ENCODE data around the gene TTLL11.

TTLL11 gene

DNA sequence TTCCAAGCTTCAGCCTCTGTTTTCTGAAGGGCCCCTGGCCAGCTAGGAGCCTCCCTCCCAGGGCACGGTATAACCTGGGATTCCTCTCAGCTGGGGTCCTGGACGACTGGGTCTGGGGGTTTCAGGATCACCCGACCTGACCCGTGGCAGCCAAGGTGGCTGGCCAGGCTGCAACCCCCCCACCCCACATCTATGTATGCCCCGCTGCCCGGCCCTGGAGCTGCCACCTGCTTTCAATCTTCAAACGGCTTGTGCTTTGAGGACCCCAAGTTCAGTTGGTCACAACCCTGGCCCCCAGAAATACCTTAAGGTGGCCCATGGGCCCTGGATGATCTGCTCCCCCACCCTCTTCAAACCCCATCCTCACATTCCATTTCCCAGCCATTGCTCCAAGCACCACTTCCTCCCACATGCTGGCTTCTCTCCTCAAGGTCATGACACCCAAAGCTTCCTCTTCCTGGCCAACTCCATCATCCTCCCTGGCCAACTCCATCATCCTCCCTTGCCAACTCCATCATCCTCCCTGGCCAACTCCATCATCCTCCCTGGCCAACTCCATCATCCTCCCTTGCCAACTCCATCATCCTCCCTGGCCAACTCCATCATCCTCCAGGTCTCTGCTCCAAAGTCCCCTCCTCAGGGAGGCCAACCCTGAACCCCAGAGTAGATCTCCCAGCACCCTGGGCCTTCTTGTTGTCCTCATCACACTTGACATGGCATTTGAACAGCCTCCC lies 17.2 kb upstream of the TTLL11 start:
- TF ChIP-seq, protein P1, sequence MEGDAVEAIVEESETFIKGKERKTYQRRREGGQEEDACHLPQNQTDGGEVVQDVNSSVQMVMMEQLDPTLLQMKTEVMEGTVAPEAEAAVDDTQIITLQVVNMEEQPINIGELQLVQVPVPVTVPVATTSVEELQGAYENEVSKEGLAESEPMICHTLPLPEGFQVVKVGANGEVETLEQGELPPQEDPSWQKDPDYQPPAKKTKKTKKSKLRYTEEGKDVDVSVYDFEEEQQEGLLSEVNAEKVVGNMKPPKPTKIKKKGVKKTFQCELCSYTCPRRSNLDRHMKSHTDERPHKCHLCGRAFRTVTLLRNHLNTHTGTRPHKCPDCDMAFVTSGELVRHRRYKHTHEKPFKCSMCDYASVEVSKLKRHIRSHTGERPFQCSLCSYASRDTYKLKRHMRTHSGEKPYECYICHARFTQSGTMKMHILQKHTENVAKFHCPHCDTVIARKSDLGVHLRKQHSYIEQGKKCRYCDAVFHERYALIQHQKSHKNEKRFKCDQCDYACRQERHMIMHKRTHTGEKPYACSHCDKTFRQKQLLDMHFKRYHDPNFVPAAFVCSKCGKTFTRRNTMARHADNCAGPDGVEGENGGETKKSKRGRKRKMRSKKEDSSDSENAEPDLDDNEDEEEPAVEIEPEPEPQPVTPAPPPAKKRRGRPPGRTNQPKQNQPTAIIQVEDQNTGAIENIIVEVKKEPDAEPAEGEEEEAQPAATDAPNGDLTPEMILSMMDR (conservative IDR thresholded peaks at IDR 0.05; ENCODE audit: low read length): no peak
- no peak for TF ChIP-seq EZH2phosphoT487 (IDR thresholded peaks at IDR 0.05; ENCODE audit: borderline replicate concordance)
- Histone ChIP-seq H3K36me3 (ENCODE audit: insufficient read depth, low read length) (no peaks in the 10 kb centered on the region), H3K9me2 (replicated peaks; ENCODE audit: low read depth, low read length) (no peaks in the 10 kb centered on the region), H3K4me3 (ENCODE audit: low read length, poor library complexity, severe bottlenecking) (no peak overlapping the region), H3K4me2 (ENCODE audit: low read depth, low read length, poor library complexity, severe bottlenecking) (no peak overlapping the region), H3K4me1 (ENCODE audit: insufficient read depth, low read length, poor library complexity, severe bottlenecking) (no peaks in the 10 kb centered on the region), H4K20me1 (ENCODE audit: insufficient read depth, low read length, poor library complexity, severe bottlenecking) (no peaks in the 10 kb centered on the region), H3K9ac (ENCODE audit: low read depth, low read length, poor library complexity, severe bottlenecking) (no peak overlapping the region), H3F3A (ENCODE audit: low read depth) (no peaks in the 10 kb centered on the region), H3K79me2 (ENCODE audit: insufficient read depth, low read length) (no peaks in the 10 kb centered on the region), H3K9me3 (ENCODE audit: insufficient read depth, low read depth, low read length) (no peaks in the 10 kb centered on the region), H2AFZ (ENCODE audit: low read length) (no peak overlapping the region), H3K27me3 (ENCODE audit: insufficient read depth, low read length, poor library complexity, severe bottlenecking) (no peaks in the 10 kb centered on the region)

DNA sequence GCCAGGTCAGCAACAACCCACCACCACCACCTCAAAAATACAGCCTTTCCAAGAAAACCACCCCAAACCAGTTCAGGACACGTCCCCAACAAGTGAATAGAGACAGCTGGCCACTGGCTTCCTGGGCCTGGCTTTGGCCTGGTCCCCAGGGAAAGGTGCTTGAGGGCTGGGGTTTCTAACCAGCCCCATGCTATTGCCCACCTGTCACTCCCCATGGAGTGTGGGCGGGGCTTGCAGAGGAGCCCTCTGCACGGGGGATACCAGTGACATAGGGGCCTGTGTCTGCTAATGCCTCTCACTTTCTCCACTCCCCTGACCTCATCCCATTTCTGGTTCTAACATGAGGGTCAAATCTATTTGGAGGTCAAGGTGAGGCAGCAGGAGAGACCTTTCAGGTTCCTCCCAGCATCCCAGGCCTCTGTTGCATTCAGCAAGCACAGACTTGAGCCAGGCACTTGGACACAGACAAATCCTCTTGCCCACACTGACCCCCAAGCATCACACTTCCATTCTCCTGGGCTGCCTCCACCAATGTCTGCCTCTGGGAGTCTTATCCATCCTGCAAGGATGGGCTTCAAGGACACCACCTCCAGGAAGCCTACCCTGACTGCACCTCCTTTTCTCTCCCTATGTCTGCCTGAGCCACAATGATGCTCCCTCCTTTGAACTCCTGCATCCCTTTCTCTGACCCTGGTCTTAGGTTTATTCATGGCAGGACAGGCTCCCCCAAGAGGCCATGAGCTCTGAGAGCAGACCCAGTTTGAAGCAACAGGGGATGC lies 16.1 kb upstream of the TTLL11 start:
- Histone ChIP-seq H3K36me3 (ENCODE audit: insufficient read depth, low read length) (no peaks in the 10 kb centered on the region), H3K9me3 (ENCODE audit: insufficient read depth, low read depth, low read length) (peaks cover 1% of the 10 kb centered on the region; the same call in 1 of the 2 replicates), H2AFZ (ENCODE audit: low read length) (no peak overlapping the region), H3K9me2 (replicated peaks; ENCODE audit: low read depth, low read length) (no peaks in the 10 kb centered on the region), H4K20me1 (ENCODE audit: insufficient read depth, low read length, poor library complexity, severe bottlenecking) (no peaks in the 10 kb centered on the region), H3K4me1 (ENCODE audit: insufficient read depth, low read length, poor library complexity, severe bottlenecking) (no peaks in the 10 kb centered on the region), H3K79me2 (ENCODE audit: insufficient read depth, low read length) (no peaks in the 10 kb centered on the region), H3F3A (ENCODE audit: low read depth) (no peaks in the 10 kb centered on the region), H3K4me3 (ENCODE audit: low read length, poor library complexity, severe bottlenecking) (no peak overlapping the region), H3K4me2 (ENCODE audit: low read depth, low read length, poor library complexity, severe bottlenecking) (no peak overlapping the region), H3K9ac (ENCODE audit: low read depth, low read length, poor library complexity, severe bottlenecking) (no peak overlapping the region), H3K27me3 (ENCODE audit: insufficient read depth, low read length, poor library complexity, severe bottlenecking) (no peaks in the 10 kb centered on the region)
- TF ChIP-seq EZH2phosphoT487 (IDR thresholded peaks at IDR 0.05; ENCODE audit: borderline replicate concordance): no peak
- TF ChIP-seq, protein P1 (conservative IDR thresholded peaks at IDR 0.05; ENCODE audit: low read length): no peak

DNA sequence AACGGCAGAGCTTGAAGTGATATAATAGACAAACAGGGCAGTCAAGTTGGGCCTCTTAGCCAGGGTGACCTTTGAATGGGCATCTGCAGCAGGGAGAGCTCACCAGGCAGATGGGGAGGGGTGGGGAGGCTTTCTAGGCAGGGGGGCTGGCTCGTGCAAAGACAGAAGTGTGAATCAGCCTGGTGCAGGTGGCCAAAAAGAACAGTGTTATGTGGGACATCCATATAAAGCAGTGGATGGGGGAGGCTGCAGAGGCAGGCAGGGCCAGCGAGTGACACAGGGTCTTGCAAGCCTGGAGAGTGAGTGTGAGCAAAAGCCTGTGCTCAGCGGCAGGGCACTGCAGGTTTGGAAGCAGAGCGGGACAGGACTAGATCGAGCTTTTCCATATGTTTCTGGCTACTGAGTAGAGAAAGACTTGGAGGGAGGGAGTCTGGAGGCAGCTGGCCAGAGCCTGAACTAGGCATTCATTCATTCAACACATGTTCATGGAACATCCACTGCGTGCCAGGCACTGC lies 14.2 kb upstream of the TTLL11 start:
- H3K4me1 ChIP-seq (ENCODE audit: insufficient read depth, low read length, poor library complexity, severe bottlenecking): no peaks in the 10 kb centered on the region
- H3F3A ChIP-seq (ENCODE audit: low read depth): no peaks in the 10 kb centered on the region
- H3K4me3 ChIP-seq (ENCODE audit: low read length, poor library complexity, severe bottlenecking): no peak overlapping the region
- H4K20me1 ChIP-seq (ENCODE audit: insufficient read depth, low read length, poor library complexity, severe bottlenecking): no peaks in the 10 kb centered on the region
- TF ChIP-seq, protein P1 (conservative IDR thresholded peaks at IDR 0.05; ENCODE audit: low read length): no peak
- no peak for TF ChIP-seq EZH2phosphoT487 (IDR thresholded peaks at IDR 0.05; ENCODE audit: borderline replicate concordance)
- peaks cover 2% of the 10 kb centered on the region; the same call in 1 of the 2 replicates for H3K9me3 ChIP-seq (ENCODE audit: insufficient read depth, low read depth, low read length)
- H3K36me3 ChIP-seq (ENCODE audit: insufficient read depth, low read length): no peaks in the 10 kb centered on the region
- H3K9ac ChIP-seq (ENCODE audit: low read depth, low read length, poor library complexity, severe bottlenecking): no peak overlapping the region
- H3K4me2 ChIP-seq (ENCODE audit: low read depth, low read length, poor library complexity, severe bottlenecking): no peak overlapping the region
- H2AFZ ChIP-seq (ENCODE audit: low read length): no peak overlapping the region
- no peaks in the 10 kb centered on the region for H3K79me2 ChIP-seq (ENCODE audit: insufficient read depth, low read length)
- no peaks in the 10 kb centered on the region for H3K27me3 ChIP-seq (ENCODE audit: insufficient read depth, low read length, poor library complexity, severe bottlenecking)
- no peaks in the 10 kb centered on the region for H3K9me2 ChIP-seq (replicated peaks; ENCODE audit: low read depth, low read length)

Data from Loucy (cell line).